Tibial artery (tissue), 4 donors: ENCODE measurements around the gene MAD1L1.

ENCODE experiments used
- DNase-seq, 2 donors: peaks; one replicate each; pipeline ENCODE4 v3.0.0-alpha.2; 2019
- H3K27ac ChIP-seq, 2 donors: fragments of 200-600 bp; sonication (generic) in 1 of 2; 1 replicate in 1 of 2; 2 replicates in 1 of 2; pipeline ENCODE4 v1.5.1; 2018 to 2019; ENCODE audit warnings: mild to moderate bottlenecking in 1 of 2
- H3K27me3 ChIP-seq, 2 donors: fragments of 200-600 bp; sonication (generic) in 1 of 2; one replicate each; pipeline versions ENCODE4 v1.5.1 to v1.6.0; 2016 to 2019
- H3K36me3 ChIP-seq, 3 donors: fragments of 200-600 bp; sonication (generic) in 2 of 3; one replicate each; pipeline ENCODE4 v1.5.1; 2016 to 2019; ENCODE audit warnings: mild to moderate bottlenecking in 2 of 3
- H3K4me1 ChIP-seq, 4 donors: fragments of 200-600 bp; sonication (generic) in 2 of 4; 1 replicate in 3 of 4; 2 replicates in 1 of 4; pipeline ENCODE4 v1.5.1; 2016 to 2019
- H3K4me3 ChIP-seq, 2 donors: fragments of 200-600 bp; sonication (generic) in 1 of 2; 1 replicate in 1 of 2; 2 replicates in 1 of 2; pipeline ENCODE4 v1.5.1; 2018 to 2019; ENCODE audit warnings: mild to moderate bottlenecking in 2 of 2
- H3K9me3 ChIP-seq, 3 donors: fragments of 200-600 bp; sonication (generic) in 1 of 3; one replicate each; pipeline ENCODE4 v1.5.1; 2016 to 2019
- intact Hi-C: fragments of 100-400 bp; cut with DNase I; formaldehyde crosslinking; loops from one replicate; pipeline ENCODE4 v1.15.0; 2023; ENCODE audit warnings: low total_unique reads
- TF ChIP-seq, protein P1 (sequence below), 2 experiments: fragments of 200-600 bp in 1 of 2; fragments of 450-650 bp in 1 of 2; IDR thresholded peaks; one replicate each; pipeline ENCODE4 v1.5.1; 2017 to 2019; ENCODE audit warnings: antibody characterized with exemption in 2 of 2, mild to moderate bottlenecking in 1 of 2, moderate library complexity in 1 of 2

Gene MAD1L1

DNA sequence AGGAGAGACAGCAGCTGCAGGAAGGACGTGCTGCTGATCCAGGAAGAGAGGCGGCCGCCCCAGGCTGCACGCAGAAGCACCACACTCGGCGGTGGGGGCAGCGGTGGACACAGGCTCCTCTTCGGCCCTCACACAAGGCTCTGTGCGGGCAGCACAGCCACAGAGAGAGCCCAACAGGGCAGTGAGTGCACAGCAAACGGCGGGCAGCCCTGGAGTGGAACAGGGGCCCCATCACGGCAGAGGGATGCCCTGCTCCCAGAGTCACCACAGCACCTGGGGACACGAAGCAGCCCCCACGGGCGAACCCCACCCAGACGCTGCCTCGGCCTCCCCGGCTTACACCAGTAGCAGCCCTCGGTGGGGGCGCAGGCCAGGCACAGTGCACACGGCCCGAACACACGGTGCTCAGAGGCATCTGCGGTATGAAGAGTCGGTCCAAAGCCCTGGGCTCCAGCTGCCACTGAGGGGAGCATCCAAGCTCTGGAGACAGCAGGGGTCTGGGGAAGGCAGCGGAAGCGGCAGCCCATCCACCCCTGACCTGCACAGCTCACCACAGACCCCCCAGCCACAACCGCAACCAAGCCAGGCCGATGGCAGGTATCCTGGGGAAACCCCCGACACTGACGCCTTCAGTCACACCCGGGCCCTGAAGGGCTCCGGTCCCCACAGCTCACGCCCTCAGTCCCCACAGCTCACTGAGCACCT, 26.1 kb upstream of the MAD1L1 start:
- Histone ChIP-seq H3K27ac (no peak overlapping the region), H3K4me3 (no peak overlapping the region), H3K36me3 (peaks cover 0 to 60% (median 35%) of the 10 kb centered on the region in 3 donors), H3K4me1 (peaks cover 0 to 5% (median 0%) of the 10 kb centered on the region in 4 donors), H3K9me3 (no peaks in the 10 kb centered on the region), H3K27me3 (no peaks in the 10 kb centered on the region)
- TF ChIP-seq, protein P1, sequence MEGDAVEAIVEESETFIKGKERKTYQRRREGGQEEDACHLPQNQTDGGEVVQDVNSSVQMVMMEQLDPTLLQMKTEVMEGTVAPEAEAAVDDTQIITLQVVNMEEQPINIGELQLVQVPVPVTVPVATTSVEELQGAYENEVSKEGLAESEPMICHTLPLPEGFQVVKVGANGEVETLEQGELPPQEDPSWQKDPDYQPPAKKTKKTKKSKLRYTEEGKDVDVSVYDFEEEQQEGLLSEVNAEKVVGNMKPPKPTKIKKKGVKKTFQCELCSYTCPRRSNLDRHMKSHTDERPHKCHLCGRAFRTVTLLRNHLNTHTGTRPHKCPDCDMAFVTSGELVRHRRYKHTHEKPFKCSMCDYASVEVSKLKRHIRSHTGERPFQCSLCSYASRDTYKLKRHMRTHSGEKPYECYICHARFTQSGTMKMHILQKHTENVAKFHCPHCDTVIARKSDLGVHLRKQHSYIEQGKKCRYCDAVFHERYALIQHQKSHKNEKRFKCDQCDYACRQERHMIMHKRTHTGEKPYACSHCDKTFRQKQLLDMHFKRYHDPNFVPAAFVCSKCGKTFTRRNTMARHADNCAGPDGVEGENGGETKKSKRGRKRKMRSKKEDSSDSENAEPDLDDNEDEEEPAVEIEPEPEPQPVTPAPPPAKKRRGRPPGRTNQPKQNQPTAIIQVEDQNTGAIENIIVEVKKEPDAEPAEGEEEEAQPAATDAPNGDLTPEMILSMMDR (IDR thresholded peaks at IDR 0.05) = no peak
- DNase-seq = no peak
- intact Hi-C loops = no loop called here

DNA sequence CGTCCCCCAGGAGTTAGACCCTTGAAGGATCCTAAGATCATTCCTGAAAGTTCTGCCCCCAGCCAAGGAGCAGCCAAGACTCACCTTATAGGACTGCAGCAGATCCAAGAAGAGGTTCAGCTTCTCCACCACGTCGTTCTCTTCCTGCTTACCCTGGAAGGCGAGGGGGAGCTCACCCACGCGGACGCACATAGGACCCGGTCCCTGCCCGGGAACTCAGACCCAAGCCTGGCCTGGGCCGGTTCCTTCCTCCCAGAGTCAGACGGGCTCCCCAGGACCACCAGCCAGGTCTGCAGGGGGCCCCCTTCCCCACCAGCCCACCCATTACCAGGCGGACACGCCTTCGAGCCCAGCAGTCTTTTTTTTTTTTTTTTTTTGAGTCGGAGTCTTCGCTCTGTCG, 24.9 kb upstream of the MAD1L1 start:
- no peak overlapping the region for H3K4me3 ChIP-seq
- DNase-seq = no peak
- no peaks in the 10 kb centered on the region for H3K27me3 ChIP-seq
- peaks cover 0 to 57% (median 36%) of the 10 kb centered on the region in 3 donors for H3K36me3 ChIP-seq
- no peak overlapping the region for H3K27ac ChIP-seq
- intact Hi-C loops = no loop called here
- H3K4me1 ChIP-seq = peaks cover 0 to 5% (median 0%) of the 10 kb centered on the region in 4 donors
- no peaks in the 10 kb centered on the region for H3K9me3 ChIP-seq
- TF ChIP-seq, protein P1 (IDR thresholded peaks at IDR 0.05) = no peak

DNA sequence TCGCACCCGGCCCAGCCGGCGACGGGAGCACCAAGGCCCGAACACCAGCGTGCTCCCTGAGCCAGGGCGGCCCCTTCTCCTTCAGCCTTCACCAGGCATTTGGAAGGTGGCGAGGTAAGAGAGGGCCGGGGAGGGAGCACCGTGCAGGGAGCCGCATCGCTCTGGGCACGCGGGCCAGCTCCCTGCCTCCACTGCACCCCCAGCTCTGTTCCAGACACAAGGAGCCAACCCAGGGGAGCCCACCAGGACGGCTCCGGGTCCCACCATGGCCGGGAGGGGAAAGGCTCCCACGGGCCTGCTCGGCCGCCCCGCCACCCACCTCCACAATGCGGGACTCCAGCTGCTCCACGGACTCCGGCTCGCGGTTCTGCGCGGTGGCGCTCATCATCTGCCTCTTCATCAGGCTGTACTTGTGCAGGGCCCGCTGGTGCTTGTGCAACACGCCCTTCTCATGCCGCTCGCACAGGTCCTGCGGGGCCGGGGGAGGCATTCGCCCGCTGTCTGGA, 24.4 kb upstream of the MAD1L1 start:
- Histone ChIP-seq H3K27me3 (no peaks in the 10 kb centered on the region), H3K9me3 (no peaks in the 10 kb centered on the region), H3K36me3 (peaks cover 0 to 54% (median 36%) of the 10 kb centered on the region in 3 donors), H3K27ac (no peak overlapping the region), H3K4me3 (no peak overlapping the region), H3K4me1 (peaks cover 0 to 5% (median 0%) of the 10 kb centered on the region in 4 donors)
- TF ChIP-seq, protein P1 (IDR thresholded peaks at IDR 0.05) = no peak
- DNase-seq = no peak
- intact Hi-C loops = no loop called here

DNA sequence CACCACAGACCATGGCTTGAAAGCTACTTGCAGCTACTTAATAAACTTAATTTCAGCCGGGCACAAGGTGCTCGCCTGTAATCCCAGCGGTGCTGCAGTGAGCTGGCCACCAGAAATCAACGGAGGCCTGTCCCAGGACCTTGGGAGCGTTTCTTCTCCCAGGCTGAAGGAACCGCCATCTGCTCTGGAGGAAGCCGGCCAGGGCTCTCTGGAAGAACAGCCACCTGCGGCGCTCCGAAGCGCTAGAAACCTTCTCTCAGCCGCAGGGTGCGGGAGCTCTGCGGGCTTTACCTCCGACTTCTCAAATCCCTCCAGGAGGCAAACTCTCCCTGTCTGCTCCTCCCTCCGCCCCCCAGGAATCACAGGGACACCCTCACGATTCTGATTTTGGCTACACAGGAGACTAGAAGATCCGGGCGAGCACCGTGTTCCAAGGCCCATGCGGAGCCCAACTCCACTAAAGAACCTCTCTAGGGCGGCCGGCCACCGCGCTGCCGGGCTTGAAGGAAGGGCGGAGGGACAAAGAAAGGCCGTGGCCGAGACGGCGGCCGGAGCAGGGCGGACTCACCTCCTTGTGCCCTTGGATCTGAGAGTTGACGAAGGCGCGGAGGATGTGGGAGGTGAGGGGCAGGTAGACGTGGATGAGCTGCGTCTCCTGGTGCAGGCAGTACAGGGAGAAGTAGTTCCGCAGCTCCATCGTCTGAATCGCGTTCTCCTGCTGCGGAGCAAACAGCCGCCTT, 23.7 kb upstream of the MAD1L1 start:
- Histone ChIP-seq H3K4me3 (no peak overlapping the region), H3K27ac (no peak overlapping the region), H3K36me3 (peaks cover 0 to 56% (median 36%) of the 10 kb centered on the region in 3 donors), H3K4me1 (peaks cover 0 to 5% (median 0%) of the 10 kb centered on the region in 4 donors), H3K9me3 (no peaks in the 10 kb centered on the region), H3K27me3 (no peaks in the 10 kb centered on the region)
- no peak for DNase-seq
- intact Hi-C loops = no loop called here
- TF ChIP-seq, protein P1 (IDR thresholded peaks at IDR 0.05) = no peak

DNA sequence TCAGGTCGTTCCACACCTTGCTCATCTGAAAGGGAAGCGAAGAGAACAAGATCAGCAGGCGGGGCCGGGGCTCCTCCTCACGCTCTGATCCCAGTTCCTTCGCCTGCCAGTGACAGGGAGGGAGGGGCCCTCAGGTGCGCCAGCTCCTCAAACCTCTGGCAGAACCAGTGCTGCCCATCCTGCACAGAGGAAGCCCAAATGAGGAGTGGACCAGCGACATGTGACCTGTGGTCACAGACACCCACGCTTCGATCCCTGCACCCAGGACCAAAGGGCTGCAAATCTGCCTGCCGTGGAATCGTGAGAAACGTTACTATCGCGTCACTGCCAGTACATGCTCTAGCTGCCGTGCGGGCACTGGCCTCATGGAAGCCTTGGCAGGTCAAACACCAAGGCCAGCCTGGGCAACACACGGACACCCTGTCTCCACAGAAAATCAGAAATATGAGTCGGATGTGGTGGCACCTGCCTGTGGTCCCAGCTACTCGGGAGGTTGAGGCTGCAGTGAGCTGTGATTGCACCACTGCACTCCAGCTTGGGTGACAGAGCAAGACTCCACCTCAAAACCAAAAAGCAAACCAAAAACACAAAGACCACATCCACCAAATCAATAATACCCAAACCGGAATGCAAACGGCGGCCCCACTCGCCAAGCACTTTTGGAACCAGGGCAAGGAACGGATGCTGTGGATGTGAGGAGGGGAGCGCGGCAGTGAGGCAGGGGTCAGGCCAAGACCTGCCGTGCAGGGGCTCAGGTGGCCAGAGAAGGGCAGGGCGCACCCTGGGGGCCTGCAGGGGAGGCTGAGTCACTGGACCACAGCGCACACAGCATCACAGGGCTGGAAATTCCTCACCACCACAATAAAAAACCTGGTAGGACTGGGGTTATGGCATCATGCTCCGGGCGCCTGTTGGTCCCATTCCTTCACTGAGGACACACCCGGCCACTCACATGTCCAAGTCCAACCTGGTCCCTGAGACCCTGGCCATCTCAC, 22.7 kb upstream of the MAD1L1 start:
- no peaks in the 10 kb centered on the region for H3K27me3 ChIP-seq
- TF ChIP-seq, protein P1 (IDR thresholded peaks at IDR 0.05) = no peak
- H3K4me1 ChIP-seq = peaks cover 0 to 5% (median 0%) of the 10 kb centered on the region in 4 donors
- H3K36me3 ChIP-seq = peaks cover 0 to 56% (median 36%) of the 10 kb centered on the region in 3 donors
- no peak overlapping the region for H3K27ac ChIP-seq
- no peak overlapping the region for H3K4me3 ChIP-seq
- no peaks in the 10 kb centered on the region for H3K9me3 ChIP-seq
- DNase-seq = no peak
- intact Hi-C loops = no loop called here
